Loucy (cell line): Measurements from ENCODE around the gene COX20.

Source experiments
- H2AFZ ChIP-seq: fragments of 200-600 bp; sonication (generic); 2 replicates; pipeline ENCODE4 v1.6.0; 2016; ENCODE audit warnings: antibody characterized with exemption, mild to moderate bottlenecking, low read length, moderate library complexity
- H3F3A ChIP-seq: fragments of 200-600 bp; 2 replicates; pipeline ENCODE4 v1.6.0; 2016; ENCODE audit warnings: antibody characterized with exemption, low read depth, mild to moderate bottlenecking
- H3K27me3 ChIP-seq: fragments of 200-600 bp; sonication (generic); 2 replicates; pipeline ENCODE4 v1.6.1; 2014; ENCODE audit warnings: low read length, mild to moderate bottlenecking; ENCODE audit not compliant: insufficient read depth, poor library complexity, severe bottlenecking
- H3K36me3 ChIP-seq: fragments of 200-600 bp; sonication (generic); 2 replicates; pipeline ENCODE4 v1.6.1; 2016; ENCODE audit warnings: low read length; ENCODE audit not compliant: insufficient read depth
- H3K4me1 ChIP-seq: fragments of 200-600 bp; sonication (generic); 2 replicates; pipeline ENCODE4 v1.5.1; 2014; ENCODE audit warnings: low read length, mild to moderate bottlenecking; ENCODE audit not compliant: insufficient read depth, poor library complexity, severe bottlenecking
- H3K4me2 ChIP-seq: fragments of 200-600 bp; sonication (generic); 2 replicates; pipeline ENCODE4 v1.6.0; 2014; ENCODE audit warnings: antibody characterized with exemption, low read length, low read depth, mild to moderate bottlenecking; ENCODE audit not compliant: poor library complexity, severe bottlenecking
- H3K4me3 ChIP-seq: fragments of 200-600 bp; sonication (generic); 2 replicates; pipeline ENCODE4 v1.5.1; 2014; ENCODE audit warnings: low read length, mild to moderate bottlenecking, mixed read lengths; ENCODE audit not compliant: poor library complexity, severe bottlenecking
- H3K79me2 ChIP-seq: fragments of 200-600 bp; sonication (generic); 2 replicates; pipeline ENCODE4 v1.6.1; 2014; ENCODE audit warnings: low read length; ENCODE audit not compliant: insufficient read depth
- H3K9ac ChIP-seq: fragments of 200-600 bp; sonication (generic); 2 replicates; pipeline ENCODE4 v1.6.0; 2014; ENCODE audit warnings: mild to moderate bottlenecking, low read depth, low read length, moderate library complexity; ENCODE audit not compliant: poor library complexity, severe bottlenecking
- H3K9me2 ChIP-seq: fragments of 200-600 bp; sonication (generic); replicated peaks from 2 replicates; pipeline ENCODE4 v1.6.1; 2016; ENCODE audit warnings: low read depth, low read length, mixed read lengths
- H3K9me3 ChIP-seq: fragments of 200-600 bp; sonication (generic); 2 replicates; pipeline ENCODE4 v1.6.1; 2014; ENCODE audit warnings: mild to moderate bottlenecking, antibody characterized with exemption, low read length, low read depth; ENCODE audit not compliant: insufficient read depth
- H4K20me1 ChIP-seq: fragments of 200-600 bp; sonication (generic); 2 replicates; pipeline ENCODE4 v1.6.0; 2014; ENCODE audit warnings: antibody characterized with exemption, low read length, mild to moderate bottlenecking; ENCODE audit not compliant: insufficient read depth, poor library complexity, severe bottlenecking
- CTCF ChIP-seq: fragments of 200-600 bp; sonication (generic); conservative IDR thresholded peaks from 2 replicates; pipeline ENCODE4 v1.5.1; 2014; ENCODE audit warnings: mild to moderate bottlenecking, antibody characterized with exemption, low read length
- EZH2phosphoT487 ChIP-seq: fragments of 200-600 bp; IDR thresholded peaks from 2 replicates; pipeline ENCODE4 v1.6.1; 2018; ENCODE audit warnings: antibody characterized with exemption, mild to moderate bottlenecking, moderate library complexity, borderline replicate concordance

The COX20 gene

GRCh38 chr1:244874974-244875579 lies 39.6 kb downstream of the COX20 start:
- Histone ChIP-seq H3K4me2 (no peak overlapping the region), H3K27me3 (no peaks in the 10 kb centered on the region), H3K4me3 (no peak overlapping the region), H3K9me2 (no peaks in the 10 kb centered on the region), H3K36me3 (no peaks in the 10 kb centered on the region), H4K20me1 (no peaks in the 10 kb centered on the region), H3K9me3 (no peaks in the 10 kb centered on the region), H3F3A (no peaks in the 10 kb centered on the region), H3K4me1 (no peaks in the 10 kb centered on the region), H3K79me2 (no peaks in the 10 kb centered on the region), H2AFZ (no peak overlapping the region), H3K9ac (no peak overlapping the region)
- no peak for TF ChIP-seq CTCF
- no peak for TF ChIP-seq EZH2phosphoT487

GRCh38 chr1:244876228-244876910 lies 40.9 kb downstream of the COX20 start:
- Histone ChIP-seq H3K9ac (no peak overlapping the region), H3K4me2 (no peak overlapping the region), H3K9me2 (no peaks in the 10 kb centered on the region), H3F3A (no peaks in the 10 kb centered on the region), H3K36me3 (no peaks in the 10 kb centered on the region), H2AFZ (no peak overlapping the region), H3K27me3 (no peaks in the 10 kb centered on the region), H4K20me1 (no peaks in the 10 kb centered on the region), H3K79me2 (no peaks in the 10 kb centered on the region), H3K4me1 (no peaks in the 10 kb centered on the region), H3K9me3 (no peaks in the 10 kb centered on the region), H3K4me3 (no peak overlapping the region)
- no peak for TF ChIP-seq EZH2phosphoT487
- no peak for TF ChIP-seq CTCF

GRCh38 chr1:244878681-244879080 lies 43.2 kb downstream of the COX20 start:
- no peaks in the 10 kb centered on the region for H3F3A ChIP-seq
- H3K9ac ChIP-seq, result no peak overlapping the region
- H3K4me1 ChIP-seq, result no peaks in the 10 kb centered on the region
- no peaks in the 10 kb centered on the region for H3K79me2 ChIP-seq
- no peak overlapping the region for H3K4me2 ChIP-seq
- TF ChIP-seq EZH2phosphoT487 (no peak), CTCF (no peak)
- H3K36me3 ChIP-seq, result no peaks in the 10 kb centered on the region
- H4K20me1 ChIP-seq, result no peaks in the 10 kb centered on the region
- no peaks in the 10 kb centered on the region for H3K27me3 ChIP-seq
- no peaks in the 10 kb centered on the region for H3K9me3 ChIP-seq
- H3K4me3 ChIP-seq, result no peak overlapping the region
- no peaks in the 10 kb centered on the region for H3K9me2 ChIP-seq
- no peak overlapping the region for H2AFZ ChIP-seq
